ENCODE data around the gene ZNF546.
A peak's percentile ranks its signal among the peaks of the same experiment; 100 is the strongest.
"Not testable (repeated sequence)": the region's sequence is repeated elsewhere in the genome, so short reads cannot be mapped to it uniquely, and the experiment has no call there.

ZNF546 gene

DNA sequence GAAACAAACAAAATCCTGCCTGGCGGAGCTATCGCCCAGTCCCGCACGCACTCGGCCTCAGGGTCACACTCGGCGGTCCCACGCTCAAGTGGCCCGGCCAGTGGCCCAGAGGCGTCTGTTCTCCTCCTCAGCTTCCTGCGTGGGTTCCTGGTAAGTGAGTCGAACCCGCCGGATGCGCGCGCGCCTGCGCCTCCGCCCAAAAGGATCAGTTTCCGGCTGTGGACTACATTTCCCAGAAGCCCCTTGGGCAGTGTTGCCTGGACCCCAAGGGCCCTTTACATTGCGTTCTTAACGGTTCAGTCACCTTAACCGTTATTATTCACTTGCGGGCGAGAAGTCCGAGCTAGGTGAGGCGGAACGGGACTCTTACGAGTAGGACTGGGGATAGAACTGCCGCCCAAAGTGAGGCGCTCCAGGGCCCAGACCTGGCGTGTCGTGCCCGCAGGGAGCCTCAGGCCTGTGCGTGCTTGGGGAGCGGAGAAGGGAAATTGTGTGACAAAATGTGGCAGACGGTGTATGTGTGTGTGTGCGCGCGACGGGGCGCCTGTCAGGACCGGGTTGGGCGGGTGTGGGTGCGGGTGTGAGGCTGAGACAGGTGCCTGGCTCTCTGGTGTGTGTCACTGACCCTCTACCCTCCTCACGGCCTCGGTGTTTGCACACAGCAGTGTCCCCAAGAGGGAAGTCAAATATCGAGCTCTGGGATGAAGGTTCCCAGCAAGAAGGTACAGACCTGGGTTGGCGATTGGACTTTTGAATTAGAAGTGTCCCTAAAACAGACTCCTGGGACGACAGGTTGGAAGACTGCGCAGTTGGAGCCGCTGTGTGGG is at the start of gene ZNF546:
ZNF546 (plus strand) TSS at position 250 of the 827 bp plus-strand sequence. CDS start 1,267 bp downstream, outside the sequence.
- in situ Hi-C loops (cut with MboI; ENCODE audit: low pct_unique_long_range_greater_than_20kb, low sequenced_read_pairs), result no loop called here
- peak; percentile 95 for DNase-seq

GRCh38 chr19:39949026-39949747 is 47.7 kb upstream of the ZNF546 start:
- no peak for DNase-seq
- in situ Hi-C loops (cut with MboI; ENCODE audit: low pct_unique_long_range_greater_than_20kb, low sequenced_read_pairs), result no loop called here

DNA sequence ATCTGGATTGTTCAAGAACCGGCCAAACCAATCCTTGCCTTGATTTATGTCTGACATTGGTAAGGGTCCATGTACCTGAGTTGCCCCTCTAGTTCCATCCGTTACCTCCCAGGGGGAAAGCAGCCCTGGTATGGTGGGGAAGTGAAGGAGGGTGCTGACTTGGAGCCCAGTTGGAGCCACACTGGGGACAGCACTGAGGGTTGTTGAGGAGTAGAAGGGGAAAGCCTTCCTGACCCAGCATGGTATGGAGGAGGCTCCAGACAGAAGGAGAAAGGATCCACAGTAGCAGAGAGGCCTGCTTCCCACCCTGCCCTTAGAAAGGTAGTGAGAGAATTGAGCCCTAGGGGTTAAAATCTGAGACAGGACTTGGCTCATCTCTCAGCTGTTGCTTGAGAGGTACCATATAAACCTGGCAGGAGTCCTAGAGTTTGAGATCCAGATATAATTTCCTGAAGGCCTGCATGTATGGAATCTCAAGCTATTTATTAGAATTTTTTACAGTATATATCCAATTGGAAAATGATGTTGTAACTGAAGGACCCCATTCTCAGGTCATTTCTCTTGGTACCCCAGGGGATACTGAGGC is 45.7 kb upstream of the ZNF546 start:
- in situ Hi-C loops (cut with MboI; ENCODE audit: low pct_unique_long_range_greater_than_20kb, low sequenced_read_pairs), result no loop called here
- no peak for DNase-seq

DNA sequence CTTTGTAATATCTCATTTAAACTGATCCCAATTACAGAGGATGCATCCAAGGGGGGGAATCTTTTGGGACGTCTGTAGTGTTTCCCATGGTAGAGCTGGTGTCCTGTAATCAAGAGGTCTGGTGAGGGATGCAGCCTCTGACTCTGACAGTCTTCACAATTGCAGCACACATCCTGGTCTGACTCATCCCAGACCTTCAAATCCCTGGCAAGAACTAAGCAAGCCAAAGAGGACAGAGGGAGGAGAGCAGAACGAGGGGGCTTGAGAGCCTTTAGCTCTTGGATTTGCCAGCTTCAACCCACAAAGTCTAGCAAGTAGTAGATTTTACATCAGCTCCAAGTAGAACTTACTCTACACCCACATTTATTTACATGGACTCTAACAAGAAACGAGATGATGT is 45.2 kb upstream of the ZNF546 start:
- in situ Hi-C loops (cut with MboI; ENCODE audit: low pct_unique_long_range_greater_than_20kb, low sequenced_read_pairs), result no loop called here
- DNase-seq, result no peak

DNA sequence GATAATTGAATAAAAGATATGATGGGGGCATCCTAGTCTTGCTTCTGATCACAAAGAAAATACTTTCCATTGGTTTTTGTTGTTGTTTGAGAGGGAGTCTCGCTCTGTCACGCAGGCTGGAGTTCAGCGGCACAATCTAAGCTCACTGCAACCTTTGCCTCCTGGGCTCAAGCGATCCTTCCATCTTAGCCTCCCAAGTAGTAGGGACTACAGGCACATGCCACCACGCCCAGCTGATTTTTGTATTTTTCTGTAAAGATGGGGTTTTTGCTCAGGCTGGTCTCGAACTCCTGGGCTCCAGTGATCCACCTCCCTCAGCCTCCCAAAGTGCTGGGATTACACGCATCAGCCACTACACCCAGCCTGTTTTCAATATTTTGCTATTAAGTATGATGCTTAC is 42.9 kb upstream of the ZNF546 start:
- in situ Hi-C loops (cut with MboI; ENCODE audit: low pct_unique_long_range_greater_than_20kb, low sequenced_read_pairs), result no loop called here
- DNase-seq, result no peak

DNA sequence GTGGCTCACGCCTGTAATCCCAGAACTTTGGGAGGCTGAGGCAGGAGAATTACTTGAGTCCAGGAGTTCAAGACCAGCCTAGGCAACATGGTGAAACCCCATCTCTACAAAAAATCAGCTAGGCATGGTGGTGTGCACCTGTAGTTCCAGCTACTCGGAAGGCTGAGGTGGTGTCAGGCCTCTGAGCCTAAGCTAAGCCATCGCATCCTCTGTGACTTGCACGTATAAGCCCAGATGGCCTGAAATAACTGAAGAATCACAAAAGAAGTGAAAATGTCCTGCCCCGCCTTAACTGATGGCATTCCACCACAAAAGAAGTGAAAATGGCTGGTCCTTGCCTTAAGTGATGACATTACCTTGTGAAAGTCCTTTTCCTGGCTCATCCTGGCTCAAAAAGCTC is 39.0 kb upstream of the ZNF546 start:
- in situ Hi-C loops (cut with MboI; ENCODE audit: low pct_unique_long_range_greater_than_20kb, low sequenced_read_pairs); DNase-seq: not testable (repeated sequence)

DNA sequence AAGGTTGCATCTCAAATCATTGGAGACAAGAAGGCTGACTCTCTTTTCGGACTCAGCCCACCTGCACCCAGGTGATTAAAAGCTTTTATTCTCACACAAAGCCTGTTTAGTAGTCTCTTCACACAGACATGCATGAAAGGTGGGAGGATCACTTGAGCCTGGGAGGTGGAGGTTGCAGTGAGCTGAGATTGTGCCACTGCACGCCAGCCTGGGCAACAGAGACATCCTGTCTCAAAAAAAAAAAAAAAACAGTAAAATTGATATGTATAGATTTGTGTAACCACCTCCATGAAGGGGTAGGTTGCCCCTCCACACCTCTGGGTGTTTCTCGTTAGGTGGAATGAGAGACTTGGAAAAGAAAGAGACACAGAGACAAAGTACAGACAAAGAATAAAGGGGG is 37.9 kb upstream of the ZNF546 start:
- DNase-seq; in situ Hi-C loops (cut with MboI; ENCODE audit: low pct_unique_long_range_greater_than_20kb, low sequenced_read_pairs): not testable (repeated sequence)

DNA sequence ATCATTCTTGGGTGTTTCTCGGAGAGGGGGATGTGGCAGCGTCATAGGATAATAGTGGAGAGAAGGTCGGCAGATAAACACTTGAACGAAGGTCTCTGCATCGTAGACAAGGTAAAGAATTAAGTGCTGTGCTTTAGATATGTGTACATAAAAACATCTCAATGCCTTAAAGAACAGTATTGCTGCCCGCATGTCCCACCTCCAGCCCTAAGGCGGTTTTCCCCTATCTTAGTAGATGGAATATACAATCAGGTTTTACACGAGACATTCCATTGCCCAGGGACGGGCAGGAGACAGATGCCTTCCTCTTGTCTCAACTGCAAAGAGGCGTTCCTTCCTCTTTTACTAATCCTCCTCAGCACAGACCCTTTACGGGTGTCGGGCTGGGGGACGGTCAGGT is 37.5 kb upstream of the ZNF546 start:
- peak; percentile 18 for DNase-seq
- in situ Hi-C loops (cut with MboI; ENCODE audit: low pct_unique_long_range_greater_than_20kb, low sequenced_read_pairs), result not testable (repeated sequence)

DNA sequence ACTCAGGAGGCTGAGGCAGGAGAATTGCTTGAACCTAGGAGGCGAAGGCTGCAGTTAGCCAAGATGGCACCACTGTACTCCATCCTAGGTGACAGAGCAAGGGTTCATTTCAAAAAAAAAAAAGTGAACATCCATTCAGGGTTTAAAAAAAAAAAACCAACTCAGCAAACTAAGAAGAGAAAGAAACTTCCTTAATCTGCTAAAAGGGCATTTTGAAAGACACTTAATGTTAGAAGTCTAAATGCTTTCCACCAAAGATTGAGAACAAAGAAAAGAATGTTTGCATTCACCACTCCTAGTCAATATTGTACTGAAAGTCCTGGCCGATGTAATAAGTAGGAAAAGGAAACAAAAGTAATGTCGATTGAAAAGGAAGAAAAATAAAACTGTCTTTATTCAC is 33.0 kb upstream of the ZNF546 start:
- in situ Hi-C loops (cut with MboI; ENCODE audit: low pct_unique_long_range_greater_than_20kb, low sequenced_read_pairs), result no loop called here
- DNase-seq, result no peak

GRCh38 chr19:39966617-39967016 is 30.2 kb upstream of the ZNF546 start:
- no peak for DNase-seq
- in situ Hi-C loops (cut with MboI; ENCODE audit: low pct_unique_long_range_greater_than_20kb, low sequenced_read_pairs), result no loop called here

GRCh38 chr19:39967561-39967960 is 29.3 kb upstream of the ZNF546 start:
- DNase-seq, result no peak
- in situ Hi-C loops (cut with MboI; ENCODE audit: low pct_unique_long_range_greater_than_20kb, low sequenced_read_pairs), result no loop called here

GRCh38 chr19:39968789-39969188 is 28.1 kb upstream of the ZNF546 start:
- DNase-seq, result no peak
- in situ Hi-C loops (cut with MboI; ENCODE audit: low pct_unique_long_range_greater_than_20kb, low sequenced_read_pairs), result no loop called here

GRCh38 chr19:39969266-39969665 is 27.6 kb upstream of the ZNF546 start:
- in situ Hi-C loops (cut with MboI; ENCODE audit: low pct_unique_long_range_greater_than_20kb, low sequenced_read_pairs), result no loop called here
- no peak for DNase-seq

DNA sequence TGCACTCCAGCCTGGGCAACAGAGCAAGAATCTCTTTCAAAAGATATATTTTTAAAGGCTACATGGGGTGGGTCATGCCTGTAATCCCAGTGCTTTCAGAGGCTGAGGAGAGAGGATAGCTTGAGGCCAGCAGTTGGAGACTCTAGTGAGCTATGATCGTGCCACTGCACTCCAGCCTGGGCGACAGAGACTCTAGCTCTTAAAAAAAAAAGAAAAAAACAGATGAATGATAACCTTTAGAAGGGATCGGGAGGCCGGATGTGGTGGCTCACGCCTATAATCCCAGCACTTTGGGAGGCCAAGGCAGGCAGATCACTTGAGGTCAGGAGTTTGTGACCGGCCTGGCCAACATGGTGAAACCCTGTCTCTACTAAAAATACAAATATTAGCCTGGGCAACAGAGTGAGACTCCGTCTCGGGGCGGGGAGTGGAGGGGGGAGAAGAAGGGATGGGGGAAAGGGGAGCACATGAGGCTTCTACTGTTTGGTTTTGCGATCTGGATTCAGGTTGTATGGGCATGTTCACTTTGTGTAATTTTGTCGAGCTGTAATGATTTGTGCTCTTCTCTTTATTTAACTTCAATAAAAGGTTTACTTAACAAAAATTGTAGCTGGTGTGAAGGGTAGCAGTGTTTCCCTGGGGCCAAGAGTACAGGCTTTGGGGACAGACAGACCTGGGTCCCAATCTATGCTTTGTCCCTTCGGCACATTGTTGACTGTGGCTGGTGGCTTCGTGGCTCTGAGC is 27.0 kb upstream of the ZNF546 start:
- in situ Hi-C loops (cut with MboI; ENCODE audit: low pct_unique_long_range_greater_than_20kb, low sequenced_read_pairs), result no loop called here
- DNase-seq, result no peak

GRCh38 chr19:39970425-39970674 is 26.5 kb upstream of the ZNF546 start:
- DNase-seq, result no peak
- in situ Hi-C loops (cut with MboI; ENCODE audit: low pct_unique_long_range_greater_than_20kb, low sequenced_read_pairs), result no loop called here

- DNase-seq, result peak; percentile 99
- in situ Hi-C loops (cut with MboI; ENCODE audit: low pct_unique_long_range_greater_than_20kb, low sequenced_read_pairs), result no loop called here
Observed at GRCh38 chr19:39970675-39971379, 26.0 kb upstream of the ZNF546 start, which contains the start of gene PSMC4. Gene PSMC4, plus strand, starts transcription at chr19:39971165. Its CDS starts 38 bp downstream, at chr19:39971203.

- in situ Hi-C loops (cut with MboI; ENCODE audit: low pct_unique_long_range_greater_than_20kb, low sequenced_read_pairs), result no loop called here
- no peak for DNase-seq
Observed at GRCh38 chr19:39971380-39972035, 25.4 kb upstream of the ZNF546 start.

DNA sequence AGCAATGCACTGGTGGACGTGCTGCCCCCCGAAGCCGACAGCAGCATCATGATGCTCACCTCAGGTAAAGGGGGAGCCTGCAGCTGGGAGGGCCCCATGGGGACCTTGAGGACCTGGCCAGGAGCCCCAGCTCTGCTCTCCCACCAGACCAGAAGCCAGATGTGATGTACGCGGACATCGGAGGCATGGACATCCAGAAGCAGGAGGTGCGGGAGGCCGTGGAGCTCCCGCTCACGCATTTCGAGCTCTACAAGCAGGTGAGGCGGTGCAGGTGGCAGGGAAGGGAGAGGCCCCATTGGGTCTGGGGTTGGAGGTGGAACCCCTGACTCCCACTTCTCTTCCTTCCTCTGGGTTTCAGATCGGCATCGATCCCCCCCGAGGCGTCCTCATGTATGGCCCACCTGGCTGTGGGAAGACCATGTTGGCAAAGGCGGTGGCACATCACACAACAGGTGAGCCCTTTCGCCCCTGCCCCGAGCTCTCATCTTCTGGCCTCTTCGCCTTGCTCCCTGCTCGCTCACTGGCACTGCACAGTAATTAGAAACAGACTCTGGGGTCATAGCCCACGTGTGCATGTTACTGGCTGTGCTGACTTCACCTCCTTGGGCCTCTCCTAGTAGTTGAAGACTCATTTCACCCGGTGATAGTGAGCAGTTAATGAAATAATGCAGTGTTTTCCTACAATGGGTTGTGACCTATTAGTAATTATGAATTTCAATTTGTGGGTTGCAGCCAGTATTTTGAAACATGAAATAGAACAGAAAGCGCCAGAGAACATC is 22.3 kb upstream of the ZNF546 start:
- no peak for DNase-seq
- in situ Hi-C loops (cut with MboI; ENCODE audit: low pct_unique_long_range_greater_than_20kb, low sequenced_read_pairs), result no loop called here
